GM19023 (cell line): Measurements from ENCODE around the gene SCGN.
"Not testable (repeated sequence)": the region's sequence is repeated elsewhere in the genome, so short reads cannot be mapped to it uniquely, and the experiment has no call there.

Experiments used
- ATAC-seq: cut with Tn5 transposase; IDR thresholded peaks from one replicate; pipeline ENCODE4 v1.9.1; 2021; ENCODE audit warnings: mild to moderate bottlenecking, moderate library complexity; ENCODE audit not compliant: unreplicated experiment

The SCGN gene

GRCh38 chr6:25717866-25718740 is 66.1 kb downstream of the SCGN start:
- ATAC-seq = no peak

DNA sequence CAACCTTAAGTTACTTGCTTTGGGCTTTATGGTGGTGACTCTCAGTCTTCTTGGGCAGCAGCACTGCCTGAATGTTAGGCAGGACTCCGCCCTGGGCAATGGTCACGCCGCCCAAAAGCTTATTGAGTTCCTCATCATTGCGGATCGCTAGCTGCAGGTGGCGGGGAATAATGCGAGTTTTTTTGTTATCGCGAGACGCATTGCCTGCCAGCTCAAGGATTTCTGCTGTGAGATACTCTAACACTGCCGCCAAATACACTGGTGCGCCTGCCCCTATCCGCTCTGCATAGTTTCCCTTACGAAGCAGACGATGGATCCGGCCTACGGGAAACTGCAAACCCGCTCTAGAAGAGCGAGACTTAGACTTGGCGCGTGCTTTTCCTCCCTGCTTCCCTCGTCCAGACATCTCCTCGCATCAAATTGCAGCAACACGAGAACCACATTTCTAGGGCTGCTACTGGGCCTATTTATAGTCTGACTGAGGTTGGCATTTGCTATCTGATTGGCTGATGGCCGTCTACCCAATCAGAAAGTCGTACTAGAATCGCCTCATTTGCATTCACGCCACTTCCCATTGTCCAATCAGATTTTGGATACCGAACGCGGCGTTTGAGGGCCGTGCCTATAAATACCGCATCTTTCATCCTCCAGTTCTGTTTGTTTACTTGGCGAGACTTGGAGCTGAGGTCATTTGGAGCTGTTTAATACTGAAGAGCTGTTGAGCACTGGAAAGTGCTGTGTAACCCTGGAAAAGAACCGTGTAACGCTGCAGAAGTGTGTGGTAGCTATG is 74.3 kb downstream of the SCGN start:
- ATAC-seq = no peak

DNA sequence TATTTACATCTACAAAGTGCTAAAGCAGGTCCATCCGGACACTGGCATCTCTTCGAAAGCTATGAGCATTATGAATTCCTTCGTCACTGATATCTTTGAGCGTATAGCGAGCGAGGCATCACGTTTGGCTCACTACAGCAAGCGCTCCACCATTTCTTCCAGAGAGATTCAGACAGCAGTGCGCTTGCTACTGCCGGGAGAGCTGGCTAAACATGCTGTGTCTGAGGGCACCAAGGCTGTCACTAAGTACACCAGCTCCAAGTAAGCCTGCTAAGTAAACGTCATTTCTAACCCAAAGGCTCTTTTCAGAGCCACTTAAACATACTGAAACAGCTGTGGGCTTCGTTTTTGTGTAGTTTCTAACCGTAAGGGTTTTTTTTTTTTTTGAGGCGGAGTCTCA is 75.0 kb downstream of the SCGN start:
- ATAC-seq = no peak

DNA sequence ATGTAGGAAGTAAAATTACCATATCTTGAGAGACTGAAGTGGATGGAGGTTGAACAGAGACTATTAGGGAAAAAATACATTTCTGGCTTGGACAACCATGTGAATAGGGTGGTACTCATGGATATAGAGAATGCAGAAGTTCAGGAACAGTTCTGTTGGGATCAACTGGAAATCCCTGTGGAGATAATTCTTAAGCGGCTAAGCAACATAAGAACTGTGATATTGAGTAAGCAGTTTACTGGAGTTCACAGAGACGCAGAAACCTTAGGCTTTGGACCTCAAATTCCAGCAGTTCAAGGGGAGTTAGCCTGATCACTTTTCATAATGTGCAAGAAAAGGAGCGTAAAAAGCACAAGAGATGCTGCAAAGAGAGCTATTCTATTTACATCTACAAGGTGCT is 78.9 kb downstream of the SCGN start:
- ATAC-seq = no peak

DNA sequence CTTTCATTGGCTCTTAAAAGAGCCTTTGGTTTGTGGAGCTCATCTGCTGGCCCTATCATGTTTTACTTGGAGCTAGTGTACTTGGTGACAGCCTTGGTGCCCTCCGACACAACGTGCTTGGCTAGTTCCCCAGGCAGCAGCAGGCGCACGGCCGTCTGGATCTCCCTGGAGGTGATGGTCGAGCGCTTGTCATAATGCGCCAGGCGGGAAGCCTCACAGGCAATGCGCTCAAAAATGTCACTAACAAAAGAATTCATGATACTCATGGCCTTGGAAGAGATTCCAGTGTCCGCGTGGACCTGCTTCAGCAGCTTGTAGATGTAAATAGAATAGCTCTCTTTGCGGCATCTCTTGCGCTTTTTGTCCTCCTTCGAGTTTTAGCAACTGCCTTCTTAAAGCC is 79.7 kb downstream of the SCGN start:
- no peak for ATAC-seq

DNA sequence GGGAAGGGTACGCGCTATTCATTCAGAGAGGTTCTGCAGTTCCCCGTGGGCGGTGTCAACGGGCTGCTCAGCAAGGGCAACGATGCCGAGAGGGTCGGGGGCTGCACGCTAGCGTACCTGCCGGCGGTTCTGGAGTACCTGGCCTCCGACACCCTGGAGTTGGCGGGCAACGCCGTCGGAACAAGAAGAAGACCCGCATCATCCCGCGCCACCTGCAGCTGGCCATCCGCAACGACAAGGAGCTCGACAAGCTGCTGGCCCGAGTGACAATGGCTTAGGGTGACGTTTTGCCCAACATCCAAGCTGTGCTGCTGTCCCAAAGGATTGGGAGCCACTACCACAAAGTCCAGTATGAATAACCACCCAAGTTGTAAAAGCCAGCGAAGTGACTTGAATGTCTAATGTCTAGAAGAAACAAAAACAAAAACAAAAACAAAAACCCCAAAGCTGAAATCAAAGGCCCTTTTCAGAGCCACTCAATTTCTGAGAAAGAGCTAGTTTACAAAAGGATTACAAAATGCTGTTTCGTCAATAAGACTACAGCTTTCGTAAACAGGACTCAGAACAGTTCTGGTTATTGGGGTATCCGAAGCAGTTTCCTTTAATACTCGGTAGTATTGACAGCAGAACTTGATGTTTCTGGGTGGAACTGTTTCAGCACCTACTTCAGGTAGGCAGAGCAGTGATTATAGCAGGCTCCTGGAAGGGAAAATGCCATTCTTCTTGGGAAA is 80.6 kb downstream of the SCGN start:
- no peak for ATAC-seq

DNA sequence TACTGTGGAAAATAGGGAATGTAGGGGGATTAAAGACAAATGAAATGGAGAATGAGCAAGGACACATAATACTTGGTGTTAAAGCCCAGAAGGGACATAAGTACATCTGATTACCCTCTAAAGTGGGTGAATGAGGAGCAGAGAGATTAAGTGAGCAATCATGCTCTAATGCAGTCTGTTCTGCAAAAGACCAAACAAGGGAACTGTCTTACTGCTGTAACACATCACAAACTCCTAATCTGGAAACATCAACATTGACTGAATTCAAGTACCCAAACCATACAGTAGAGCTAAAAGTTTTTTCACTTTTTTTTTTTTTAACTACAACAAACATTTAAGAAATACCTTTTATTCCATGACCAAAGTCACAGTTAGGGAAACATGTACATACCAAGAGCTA is 83.2 kb downstream of the SCGN start:
- ATAC-seq = no peak

DNA sequence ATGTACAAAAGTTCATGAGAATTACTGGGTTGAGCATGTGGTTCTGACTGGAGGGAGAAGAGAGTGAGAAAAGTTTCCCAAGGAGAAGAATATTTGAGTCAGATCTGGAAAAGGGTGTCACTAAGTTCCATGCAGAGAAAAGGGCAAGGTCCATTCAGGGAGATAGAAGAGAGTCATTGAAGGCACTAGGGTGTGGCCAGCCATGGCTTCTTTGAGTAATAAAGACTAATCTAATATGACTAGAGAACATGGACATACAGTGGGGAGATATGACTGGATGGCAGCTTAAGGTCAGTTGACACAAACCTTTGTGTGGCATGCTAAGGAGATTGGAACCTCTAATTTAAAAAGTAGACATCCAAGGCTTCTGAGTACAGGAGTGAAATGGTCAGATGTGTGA is 91.9 kb downstream of the SCGN start:
- no peak for ATAC-seq

GRCh38 chr6:25745836-25746235 is 93.8 kb downstream of the SCGN start:
- ATAC-seq = no peak

- no peak for ATAC-seq
Measured at GRCh38 chr6:25746968-25747367, 95.0 kb downstream of the SCGN start.

DNA sequence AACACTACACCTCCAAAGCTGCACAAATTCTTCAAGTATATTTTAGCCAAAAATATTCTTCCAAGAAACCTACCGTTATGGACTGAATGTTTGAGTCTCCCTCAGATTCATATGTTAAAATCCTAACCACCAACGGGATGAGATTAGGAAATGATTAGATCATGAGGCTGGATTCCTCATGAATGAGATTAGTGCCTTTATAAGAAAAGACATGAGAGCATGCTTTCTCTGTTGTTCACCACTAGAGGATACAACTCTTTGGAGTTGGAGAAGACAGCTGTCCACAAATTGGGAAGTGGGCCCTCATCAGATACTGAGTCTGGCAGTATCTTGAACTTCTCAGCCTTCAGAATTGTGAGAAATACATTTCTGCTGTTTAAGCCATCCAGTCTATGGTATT is 95.5 kb downstream of the SCGN start:
- ATAC-seq = no peak

- ATAC-seq = no peak
Measured at GRCh38 chr6:25748049-25748448, 96.0 kb downstream of the SCGN start.

DNA sequence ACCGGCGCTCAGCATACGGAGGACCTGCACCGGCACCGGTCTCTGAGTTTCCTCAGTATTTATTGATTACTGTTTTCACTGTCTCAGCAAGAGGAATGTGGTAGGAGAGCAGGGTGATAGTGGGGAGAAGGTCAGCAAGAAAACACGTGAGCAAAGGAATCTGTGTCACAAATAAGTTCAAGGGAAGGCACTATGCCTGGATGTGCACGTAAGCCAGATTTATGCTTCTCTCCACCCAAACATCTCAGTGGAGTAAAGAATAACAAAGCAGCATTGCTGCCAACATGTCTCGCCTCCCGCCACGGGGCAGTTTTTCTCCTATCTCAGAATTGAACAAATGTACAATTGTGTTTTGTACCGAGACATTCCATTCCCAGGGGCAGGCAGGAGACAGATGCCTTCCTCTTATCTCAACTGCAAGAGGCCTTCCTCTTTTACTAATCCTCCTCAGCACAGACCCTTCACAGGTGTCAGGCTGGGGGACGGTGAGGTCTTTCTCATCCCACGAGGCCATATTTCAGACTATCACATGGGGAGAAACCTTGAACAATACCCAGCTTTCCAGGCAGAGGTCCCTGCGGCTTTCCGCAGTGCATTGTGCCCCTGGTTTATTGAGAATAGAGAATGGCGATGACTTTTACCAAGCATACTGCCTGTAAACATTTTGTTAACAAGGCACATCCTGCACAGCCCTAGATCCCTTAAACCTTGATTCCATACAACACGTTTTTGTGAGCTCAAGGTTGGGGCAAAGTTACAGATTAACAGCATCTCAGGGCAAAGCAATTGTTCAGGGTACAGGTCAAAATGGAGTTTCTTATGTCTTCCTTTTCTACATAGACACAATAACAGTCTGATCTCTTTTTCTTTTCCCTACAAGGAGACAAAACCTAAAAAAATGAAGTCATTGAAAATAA is 96.8 kb downstream of the SCGN start:
- ATAC-seq = not testable (repeated sequence)

GRCh38 chr6:25749837-25750236 is 97.8 kb downstream of the SCGN start:
- no peak for ATAC-seq

GRCh38 chr6:25750906-25751305 is 98.9 kb downstream of the SCGN start:
- ATAC-seq = no peak
